Forelimb muscle (tissue), 1 donor: ENCODE results near the gene RNF149. TPM values are rescaled to one million over a fixed set of nuclear protein-coding genes. Genes with fewer than 3 reads are reported as not detected.
"Not testable (repeated sequence)": the region's sequence is repeated elsewhere in the genome, so short reads cannot be mapped to it uniquely, and the experiment has no call there.

Source experiments
- DNase-seq: peaks from one replicate; pipeline ENCODE4 v3.0.0-alpha.2; 2013; ENCODE audit warnings: low read depth
- polyA plus RNA-seq: library from polyadenylated mRNA; unstranded; fragments of 120-200 nt; gene quantifications from one replicate; pipeline ENCODE4 v1.2.1, GENCODE V29; 2013; ENCODE audit not compliant: insufficient read length

Gene RNF149
- polyA plus RNA-seq, 1 donor: 36.2 TPM

GRCh38 chr2:101258804-101259203 lies 49.7 kb downstream of the RNF149 start:
- DNase-seq: no peak

GRCh38 chr2:101256316-101256715 lies 52.2 kb downstream of the RNF149 start:
- no peak for DNase-seq

- no peak for DNase-seq
These were observed 53.0 kb downstream of the RNF149 start for GRCh38 chr2:101255501-101255900.

GRCh38 chr2:101253703-101254450 lies 54.6 kb downstream of the RNF149 start:
- no peak for DNase-seq

- no peak for DNase-seq
These were observed 55.3 kb downstream of the RNF149 start for GRCh38 chr2:101253013-101253702.

- DNase-seq: peak; percentile 96
These were observed 56.0 kb downstream of the RNF149 start, which contains the start of gene CNOT11 for GRCh38 chr2:101252408-101253012. TSS of gene CNOT11 (plus strand) at chr2:101252886. CDS start at chr2:101252965, 79 bp downstream.

GRCh38 chr2:101251844-101252407 lies 56.6 kb downstream of the RNF149 start:
- no peak for DNase-seq

GRCh38 chr2:101251246-101251781 lies 57.2 kb downstream of the RNF149 start:
- DNase-seq: not testable (repeated sequence)

- no peak for DNase-seq
These were observed 58.7 kb downstream of the RNF149 start for GRCh38 chr2:101249826-101250225.

- not testable (repeated sequence) for DNase-seq
These were observed 59.7 kb downstream of the RNF149 start for GRCh38 chr2:101248756-101249155.

GRCh38 chr2:101245468-101245867 lies 63.0 kb downstream of the RNF149 start:
- not testable (repeated sequence) for DNase-seq

- not testable (repeated sequence) for DNase-seq
These were observed 63.6 kb downstream of the RNF149 start for GRCh38 chr2:101244899-101245298.

GRCh38 chr2:101244373-101244772 lies 64.1 kb downstream of the RNF149 start:
- not testable (repeated sequence) for DNase-seq

GRCh38 chr2:101241158-101241557 lies 67.3 kb downstream of the RNF149 start:
- no peak for DNase-seq

GRCh38 chr2:101240694-101241093 lies 67.8 kb downstream of the RNF149 start:
- not testable (repeated sequence) for DNase-seq

GRCh38 chr2:101239760-101240118 lies 68.8 kb downstream of the RNF149 start:
- DNase-seq: not testable (repeated sequence)

- DNase-seq: no peak
These were observed 69.4 kb downstream of the RNF149 start for GRCh38 chr2:101238930-101239759.

GRCh38 chr2:101237944-101238343 lies 70.6 kb downstream of the RNF149 start:
- DNase-seq: not testable (repeated sequence)

- DNase-seq: not testable (repeated sequence)
These were observed 72.5 kb downstream of the RNF149 start for GRCh38 chr2:101235956-101236355.

- DNase-seq: no peak
These were observed 74.1 kb downstream of the RNF149 start for GRCh38 chr2:101234169-101234938.
